Smooth muscle cell (in vitro differentiated cells): ENCODE data around the gene PHF2. TPM values are rescaled to one million over a fixed set of nuclear protein-coding genes. Genes with fewer than 3 reads are reported as not detected.

Experiments used
- DNase-seq: peaks from one replicate; lab custom pipeline; 2025; ENCODE audit not compliant: unreplicated experiment; lab: John Stamatoyannopoulos, UW
- H2AFZ ChIP-seq: fragments of 200-600 bp; sonication (generic); 2 replicates; pipeline ENCODE4 v1.6.0; 2016; ENCODE audit warnings: antibody characterized with exemption, low read depth, mild to moderate bottlenecking
- H3F3A ChIP-seq: fragments of 200-600 bp; sonication (generic); 2 replicates; pipeline ENCODE4 v1.6.0; 2017; ENCODE audit warnings: antibody characterized with exemption, low read depth
- H3K27ac ChIP-seq: fragments of 200-600 bp; sonication (generic); 2 replicates; pipeline ENCODE4 v1.5.1; 2016; ENCODE audit warnings: low read depth, mild to moderate bottlenecking
- H3K27me3 ChIP-seq: fragments of 200-600 bp; sonication (generic); 2 replicates; pipeline ENCODE4 v1.6.1; 2016; ENCODE audit warnings: low read depth, mild to moderate bottlenecking
- H3K36me3 ChIP-seq: fragments of 200-600 bp; sonication (generic); 2 replicates; pipeline ENCODE4 v1.5.1; 2016; ENCODE audit warnings: low read depth
- H3K4me1 ChIP-seq: fragments of 200-600 bp; sonication (generic); 2 replicates; pipeline ENCODE4 v1.5.1; 2016; ENCODE audit warnings: low read depth
- H3K4me2 ChIP-seq: fragments of 200-600 bp; sonication (generic); 2 replicates; pipeline ENCODE4 v1.6.0; 2016; ENCODE audit warnings: mild to moderate bottlenecking
- H3K4me3 ChIP-seq: fragments of 200-600 bp; sonication (generic); 2 replicates; pipeline ENCODE4 v1.5.1; 2016; ENCODE audit warnings: mild to moderate bottlenecking
- H3K79me2 ChIP-seq: fragments of 200-600 bp; sonication (generic); 2 replicates; pipeline ENCODE4 v1.6.0; 2016; ENCODE audit warnings: low read depth, mild to moderate bottlenecking
- H3K9ac ChIP-seq: fragments of 200-600 bp; sonication (generic); 2 replicates; pipeline ENCODE4 v1.6.0; 2016; ENCODE audit warnings: low read depth
- H3K9me3 ChIP-seq: fragments of 200-600 bp; sonication (generic); replicated peaks from 2 replicates; pipeline ENCODE4 v1.5.1; 2016; ENCODE audit warnings: low read depth
- H4K20me1 ChIP-seq: fragments of 200-600 bp; sonication (generic); 2 replicates; pipeline ENCODE4 v1.6.0; 2016; ENCODE audit warnings: low read depth
- CTCF ChIP-seq: fragments of 200-600 bp; sonication (generic); IDR thresholded peaks from 2 replicates; pipeline ENCODE4 v1.5.1; 2017; ENCODE audit warnings: borderline replicate concordance, mild to moderate bottlenecking, antibody characterized with exemption; ENCODE audit not compliant: insufficient read depth, poor library complexity, severe bottlenecking
- WGBS: methylation state at CpG from one replicate; pipeline ENCODE4 v1.1.7; 2016; ENCODE audit warnings: low lambda C conversion rate; 5-methylcytosine and 5-hydroxymethylcytosine counted together
- polyA plus RNA-seq: library from polyadenylated mRNA; unstranded; fragments of >200 nt; fragmentation: Nextera tagmentation; extraction: Ambion mirVana; gene quantifications from 2 replicates; pipeline ENCODE4 v1.2.1, GENCODE V29; 2016
- total RNA-seq: library from RNA; depleted of rRNA; stranded (reverse); fragments of >200 nt; gene quantifications from 2 replicates; pipeline ENCODE4 v1.2.3, GENCODE V29; 2014

PHF2 gene
- total and polyA plus RNA-seq, 2 experiments from 2014 or later: 11.1 to 18.3 TPM

DNA sequence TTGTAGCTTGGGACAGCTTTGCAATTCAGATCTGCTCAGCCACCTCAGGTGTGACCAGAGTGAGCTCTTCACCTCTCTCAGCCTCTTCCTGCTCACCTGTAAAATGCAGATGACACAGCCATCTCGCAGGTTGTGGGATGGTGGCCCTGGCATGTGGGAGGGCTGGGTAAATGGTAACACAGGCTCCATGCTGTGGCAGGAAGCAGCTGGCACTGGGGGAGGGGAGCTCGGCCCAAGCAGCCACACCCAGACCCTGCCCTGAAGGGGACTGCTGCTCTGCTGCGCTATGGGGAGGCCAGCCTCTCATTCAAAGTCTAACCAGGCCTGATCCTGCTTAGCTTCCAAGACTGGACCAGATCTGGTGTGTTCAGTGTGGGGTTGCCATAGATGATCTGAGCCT, 24.1 kb downstream of the PHF2 start:
- H3K36me3 ChIP-seq: no peaks in the 10 kb centered on the region
- H2AFZ ChIP-seq: no peak overlapping the region
- 55% methylated on average over 3 of the region's 3 CpGs for WGBS
- H3K27me3 ChIP-seq: no peaks in the 10 kb centered on the region
- DNase-seq: no peak
- no peaks in the 10 kb centered on the region for H3K9me3 ChIP-seq
- TF ChIP-seq CTCF: no peak
- H3K4me2 ChIP-seq: no peak overlapping the region
- H3F3A ChIP-seq: no peaks in the 10 kb centered on the region
- H3K9ac ChIP-seq: no peak overlapping the region
- H3K79me2 ChIP-seq: peaks cover 67% of the 10 kb centered on the region
- no peak overlapping the region for H3K4me3 ChIP-seq
- no peaks in the 10 kb centered on the region for H3K4me1 ChIP-seq
- H3K27ac ChIP-seq: no peak overlapping the region
- peaks cover 90% of the 10 kb centered on the region for H4K20me1 ChIP-seq

GRCh38 chr9:93601063-93601462, 24.7 kb downstream of the PHF2 start:
- peaks cover 89% of the 10 kb centered on the region for H4K20me1 ChIP-seq
- TF ChIP-seq CTCF: no peak
- H3K27me3 ChIP-seq: no peaks in the 10 kb centered on the region
- no peak for DNase-seq
- no peaks in the 10 kb centered on the region for H3K36me3 ChIP-seq
- no peaks in the 10 kb centered on the region for H3K9me3 ChIP-seq
- H3K4me2 ChIP-seq: no peak overlapping the region
- H3K27ac ChIP-seq: no peak overlapping the region
- WGBS: 82% methylated on average over 4 of the region's 4 CpGs
- no peak overlapping the region for H2AFZ ChIP-seq
- H3F3A ChIP-seq: no peaks in the 10 kb centered on the region
- H3K9ac ChIP-seq: no peak overlapping the region
- no peak overlapping the region for H3K4me3 ChIP-seq
- H3K79me2 ChIP-seq: peaks cover 67% of the 10 kb centered on the region
- no peaks in the 10 kb centered on the region for H3K4me1 ChIP-seq

DNA sequence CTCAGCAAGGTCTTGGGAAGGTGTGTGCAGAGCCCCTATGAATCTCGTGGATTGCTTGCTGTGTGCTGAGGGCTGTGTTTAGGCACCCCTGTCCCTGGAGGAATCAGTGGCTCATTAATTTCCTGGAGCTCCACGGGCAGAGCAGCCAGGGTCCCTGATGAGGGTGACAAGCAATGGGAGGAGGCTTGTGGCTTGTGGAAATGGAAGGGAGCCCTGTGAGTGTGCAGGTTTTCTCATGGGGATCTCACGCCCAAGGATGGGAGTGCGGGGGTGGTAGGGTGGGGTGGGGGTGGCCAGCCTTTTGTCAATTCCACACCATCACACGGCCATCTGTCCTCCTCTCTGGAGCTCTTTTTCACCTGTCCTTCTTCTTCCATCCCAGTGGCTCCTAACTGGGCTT, 25.3 kb downstream of the PHF2 start:
- no peaks in the 10 kb centered on the region for H3K27me3 ChIP-seq
- H3K9ac ChIP-seq: no peak overlapping the region
- peaks cover 88% of the 10 kb centered on the region for H4K20me1 ChIP-seq
- no peak overlapping the region for H3K27ac ChIP-seq
- H3K4me2 ChIP-seq: no peak overlapping the region
- H3F3A ChIP-seq: no peaks in the 10 kb centered on the region
- H2AFZ ChIP-seq: no peak overlapping the region
- no peaks in the 10 kb centered on the region for H3K9me3 ChIP-seq
- H3K36me3 ChIP-seq: no peaks in the 10 kb centered on the region
- H3K4me3 ChIP-seq: no peak overlapping the region
- no peak for DNase-seq
- no peak for TF ChIP-seq CTCF
- H3K79me2 ChIP-seq: peaks cover 72% of the 10 kb centered on the region
- 88% methylated on average over 5 of the region's 5 CpGs for WGBS
- no peaks in the 10 kb centered on the region for H3K4me1 ChIP-seq

DNA sequence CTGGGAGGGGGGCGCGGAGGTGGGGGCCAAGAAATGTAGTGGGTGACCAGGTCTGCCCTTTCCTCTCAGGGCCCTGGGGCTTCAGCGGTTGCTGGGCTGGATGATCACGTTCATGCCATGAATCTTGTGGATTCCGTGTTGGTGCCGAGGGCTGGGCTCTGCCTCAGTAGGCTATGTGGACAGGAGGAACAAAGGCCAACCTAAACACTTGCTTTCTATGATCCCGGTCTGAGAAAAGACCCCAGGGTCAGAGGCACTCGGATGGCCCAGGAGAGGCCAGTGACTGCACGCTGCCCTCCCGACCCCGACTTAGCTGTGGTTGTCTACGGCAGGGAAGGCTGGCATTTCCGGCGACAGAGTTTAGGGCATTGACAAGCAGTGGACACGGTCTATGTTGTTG, 26.6 kb downstream of the PHF2 start:
- Histone ChIP-seq H3K27me3 (no peaks in the 10 kb centered on the region), H3K4me2 (no peak overlapping the region), H3K9me3 (no peaks in the 10 kb centered on the region), H3K36me3 (no peaks in the 10 kb centered on the region), H3K9ac (no peak overlapping the region), H2AFZ (no peak overlapping the region), H3K79me2 (peaks cover 77% of the 10 kb centered on the region), H3F3A (no peaks in the 10 kb centered on the region), H3K4me1 (no peaks in the 10 kb centered on the region), H3K27ac (no peak overlapping the region), H3K4me3 (no peak overlapping the region), H4K20me1 (peaks cover 86% of the 10 kb centered on the region)
- no peak for TF ChIP-seq CTCF
- no peak for DNase-seq
- WGBS: 99% methylated on average over 15 of the region's 15 CpGs
